Common myeloid progenitor, CD34-positive (primary cell): ENCODE data around the gene COMMD4. TPM values are rescaled to one million over a fixed set of nuclear protein-coding genes. Genes with fewer than 3 reads are reported as not detected.
A peak's percentile ranks its signal among the peaks of the same experiment; 100 is the strongest.
"Not testable (repeated sequence)": the region's sequence is repeated elsewhere in the genome, so short reads cannot be mapped to it uniquely, and the experiment has no call there.

Source experiments
- CTCF ChIA-PET: fragments of 350-600 bp; sonication (Branson Sonifier 250); formaldehyde crosslinking; loops from one replicate; lab custom pipeline; 2021; ENCODE audit warnings: antibody characterized with exemption; lab: Charles Lee
- POLR2A ChIA-PET: fragments of 350-600 bp; sonication (Branson Sonifier 250); formaldehyde crosslinking; loops from one replicate; lab custom pipeline; 2021; ENCODE audit warnings: antibody characterized with exemption; lab: Charles Lee
- DNase-seq, 3 donors: peaks; one replicate each; pipeline versions ENCODE4 v3.0.0 to v3.0.0-alpha.2; 2013
- H3K27ac ChIP-seq, 2 experiments: 1 replicate in 1 of 2; 2 replicates in 1 of 2; pipeline ENCODE4 v1.7.0; 2013; ENCODE audit warnings: inconsistent platforms in 2 of 2, low read length in 2 of 2, mild to moderate bottlenecking in 2 of 2, low read depth in 1 of 2, moderate library complexity in 1 of 2; ENCODE audit not compliant: severe bottlenecking in 2 of 2, insufficient read depth in 1 of 2, poor library complexity in 1 of 2
- H3K27me3 ChIP-seq, 5 experiments: replicated peaks in 2 of 5; 1 replicate in 3 of 5; 2 replicates in 2 of 5; pipeline versions ENCODE4 v1.6.1 to v1.7.0; 2013; ENCODE audit warnings: low read length in 4 of 5, mild to moderate bottlenecking in 2 of 5, moderate library complexity in 2 of 5, inconsistent platforms in 1 of 5; ENCODE audit not compliant: insufficient read depth in 5 of 5, control insufficient read depth in 4 of 5
- H3K36me3 ChIP-seq, 4 experiments: 1 replicate in 2 of 4; 2 replicates in 2 of 4; pipeline versions ENCODE4 v1.6.1 to v1.7.0; 2013; ENCODE audit warnings: low read length in 3 of 4, control low read depth in 1 of 4, mild to moderate bottlenecking in 1 of 4; ENCODE audit not compliant: control insufficient read depth in 4 of 4, insufficient read depth in 4 of 4
- H3K4me1 ChIP-seq, 4 experiments: 1 replicate in 3 of 4; 2 replicates in 1 of 4; pipeline versions ENCODE4 v1.6.1 to v1.7.1; 2013; ENCODE audit warnings: low read length in 3 of 4, mild to moderate bottlenecking in 3 of 4, control low read depth in 1 of 4, inconsistent platforms in 1 of 4, moderate library complexity in 1 of 4; ENCODE audit not compliant: control insufficient read depth in 4 of 4, insufficient read depth in 4 of 4; ENCODE audit errors: control extremely low read depth in 1 of 4
- H3K4me3 ChIP-seq, 7 experiments: 1 replicate in 4 of 7; 2 replicates in 3 of 7; pipeline versions ENCODE4 v1.5.1 to v1.7.0; 2013; ENCODE audit warnings: mild to moderate bottlenecking in 7 of 7, low read length in 6 of 7, moderate library complexity in 6 of 7, inconsistent platforms in 2 of 7, low read depth in 2 of 7, control low read depth in 1 of 7; ENCODE audit not compliant: insufficient read depth in 4 of 7, control insufficient read depth in 1 of 7; ENCODE audit errors: extremely low read depth in 1 of 7
- H3K9me3 ChIP-seq, 5 experiments: 1 replicate in 4 of 5; 2 replicates in 1 of 5; pipeline versions ENCODE4 v1.6.1 to v1.7.1; 2013; ENCODE audit warnings: low read length in 4 of 5, mild to moderate bottlenecking in 2 of 5, inconsistent platforms in 1 of 5, low read depth in 1 of 5, moderate library complexity in 1 of 5; ENCODE audit not compliant: control insufficient read depth in 4 of 5, insufficient read depth in 2 of 5; ENCODE audit errors: control extremely low read depth in 1 of 5
- WGBS: methylation state at CpG from one replicate; pipeline ENCODE4 v1.1.5; 2013; ENCODE audit not compliant: insufficient coverage; 5-methylcytosine and 5-hydroxymethylcytosine counted together
- polyA plus RNA-seq: library from polyadenylated mRNA; unstranded; fragments of 120-200 nt; gene quantifications from one replicate; pipeline ENCODE4 v1.2.1, GENCODE V29; 2013

The COMMD4 gene
- 47.0 TPM for polyA plus RNA-seq

DNA sequence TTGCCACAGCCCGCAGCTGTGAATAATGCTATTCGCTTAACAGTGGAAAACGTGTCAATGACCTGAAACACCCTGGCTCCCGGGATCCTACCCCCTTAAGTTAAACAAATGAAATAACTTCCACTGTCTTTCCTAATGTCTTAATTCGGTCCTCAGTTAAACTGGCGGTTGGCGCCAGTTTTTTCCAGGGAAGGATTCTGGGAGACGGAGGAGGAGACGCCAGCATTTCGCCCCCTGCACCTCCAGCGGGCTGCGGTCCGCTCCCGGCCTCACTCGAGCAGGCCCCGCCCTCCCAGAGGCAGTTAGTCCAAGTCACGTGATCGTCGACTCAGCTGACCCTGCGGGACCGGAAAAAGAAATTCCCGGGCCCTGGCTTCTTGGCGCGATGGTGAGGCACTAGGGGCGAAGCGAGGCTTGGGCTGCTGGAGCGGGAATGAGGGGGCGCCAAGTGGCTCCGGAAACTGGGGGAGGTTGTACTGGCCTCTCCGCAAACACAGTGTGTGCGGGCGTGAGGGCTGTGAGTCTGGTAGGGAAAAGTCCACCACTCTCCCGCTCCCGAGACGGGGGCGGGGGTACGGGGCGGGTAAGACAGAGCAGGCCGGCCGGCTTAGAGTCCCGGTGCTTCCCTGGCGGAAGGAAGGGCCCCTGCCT, at the start of gene COMMD4:
Gene COMMD4, plus strand, starts transcription at position 359 of the 651 bp plus-strand sequence. Its CDS starts 27 bp downstream, at position 386.
- POLR2A ChIA-PET = interaction anchor here (0.7 kb wide), 1 partner anchor 32 kb away, joined by 3 read pairs; no protein-coding TSS in a partner anchor
- H3K4me3 ChIP-seq = peak within 1 kb of the TSS; percentile 72 to 89 (median 80)
- CTCF ChIA-PET = interaction anchor here (1.0 kb wide), 2 partner anchors 32 to 134 kb away, joined by 3 read pairs; partner anchors contain the start of gene C15orf39
- H3K4me1 ChIP-seq = peaks cover 4 to 18% (median 14%) of the 10 kb centered on the region in 4 experiments
- H3K27ac ChIP-seq = peak within 1 kb of the TSS in 1 of 2 experiments; percentile 66
- 0% methylated on average over 26 of the region's 42 CpGs for WGBS
- DNase-seq = peak; percentile 64 to 70 (median 70)
- H3K9me3 ChIP-seq = no peaks in the 10 kb centered on the region
- no peaks in the 10 kb centered on the region for H3K27me3 ChIP-seq
- H3K36me3 ChIP-seq = peaks cover 0 to 14% (median 6%) of the 10 kb centered on the region in 4 experiments

DNA sequence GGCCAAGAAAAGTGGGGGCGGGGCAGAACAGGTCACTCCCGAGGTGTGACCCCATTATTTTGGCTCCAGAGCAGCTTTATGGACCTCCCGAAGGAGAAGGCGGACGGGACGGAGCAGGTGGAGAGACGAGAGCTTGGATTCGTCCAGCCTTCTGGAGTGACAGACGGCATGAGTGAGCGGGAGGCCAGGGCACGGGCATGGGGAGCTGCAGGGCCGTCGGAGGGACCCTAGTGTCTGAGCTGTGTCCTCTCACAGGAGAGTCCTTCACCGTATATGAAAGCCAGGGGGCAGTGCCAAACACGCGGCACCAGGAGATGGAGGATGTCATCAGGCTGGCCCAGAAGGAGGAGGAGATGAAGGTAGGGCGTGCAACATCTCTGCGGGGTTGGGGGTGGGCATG, 42.2 kb upstream of the COMMD4 start:
- DNase-seq, H3K4me1 ChIP-seq, H3K27ac ChIP-seq, H3K9me3 ChIP-seq, CTCF ChIA-PET, POLR2A ChIA-PET, H3K4me3 ChIP-seq, H3K27me3 ChIP-seq, H3K36me3 ChIP-seq: not testable (repeated sequence)
- WGBS = no CpG with 5 or more reads among the region's 18 CpGs

DNA sequence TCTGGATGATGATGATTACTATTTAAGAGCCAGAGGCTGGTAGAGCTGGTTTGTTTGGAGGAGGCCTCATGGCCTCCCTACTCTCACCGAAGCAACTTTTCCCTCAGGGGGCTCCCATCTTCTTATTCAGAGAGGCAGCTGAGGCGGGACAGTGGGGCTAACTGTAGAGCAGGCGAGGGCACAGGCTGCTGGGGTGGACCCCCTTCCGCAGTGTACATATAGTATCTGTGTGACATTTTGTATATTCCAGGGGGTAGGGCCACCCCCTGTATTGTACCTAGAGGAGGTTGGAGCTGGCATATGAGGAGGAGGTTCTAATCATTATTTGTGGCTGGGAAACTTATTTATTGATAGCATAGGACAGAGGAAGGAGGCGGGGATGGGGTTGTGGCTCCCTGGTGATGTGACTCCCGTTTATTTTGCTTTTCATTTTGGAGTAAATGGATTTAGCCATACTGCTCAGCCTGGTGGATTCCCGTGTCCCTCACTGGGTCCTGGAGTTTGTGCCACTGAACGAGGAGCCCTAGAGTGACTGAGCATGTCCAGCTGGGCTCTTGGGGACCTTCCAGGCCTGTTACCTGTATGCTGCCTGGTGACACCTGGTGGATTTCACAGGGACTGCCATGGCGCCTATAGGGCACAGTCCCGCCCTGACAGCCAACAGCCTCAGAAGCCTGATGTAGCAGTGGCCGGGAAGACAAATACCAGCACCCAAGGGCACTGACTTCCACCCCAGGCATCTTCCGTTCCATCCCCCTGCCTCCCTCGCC, 37.1 kb upstream of the COMMD4 start:
- DNase-seq, H3K9me3 ChIP-seq, POLR2A ChIA-PET, H3K4me1 ChIP-seq, H3K36me3 ChIP-seq, H3K4me3 ChIP-seq, H3K27ac ChIP-seq, H3K27me3 ChIP-seq: not testable (repeated sequence)
- no CpG with 5 or more reads among the region's 13 CpGs for WGBS
- CTCF ChIA-PET = interaction anchor here (0.6 kb wide), 3 partner anchors 28 to 273 kb away, joined by 3 to 4 read pairs (median 3); no protein-coding TSS in a partner anchor

DNA sequence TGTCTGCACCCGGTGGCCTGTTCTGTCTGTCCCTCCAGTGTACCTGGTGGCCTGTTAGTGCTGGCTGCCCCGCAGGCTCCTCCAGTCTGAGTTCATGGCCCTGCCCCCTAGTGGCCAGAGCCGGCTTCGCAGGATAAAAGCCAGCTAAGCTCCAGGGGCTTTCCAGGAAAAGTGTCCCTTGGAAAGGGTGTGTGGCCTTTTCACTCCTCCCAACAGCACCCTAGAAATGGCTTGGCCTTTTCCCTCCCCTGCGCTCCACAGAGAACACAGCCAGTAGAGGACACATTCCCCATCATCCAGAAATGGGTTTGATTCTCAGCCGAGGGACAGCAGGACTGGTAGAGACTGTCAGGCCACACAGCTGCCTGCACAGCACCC, 36.6 kb upstream of the COMMD4 start:
- CTCF ChIA-PET, H3K4me3 ChIP-seq, H3K36me3 ChIP-seq, H3K27ac ChIP-seq, H3K9me3 ChIP-seq, POLR2A ChIA-PET, H3K4me1 ChIP-seq, H3K27me3 ChIP-seq, DNase-seq: not testable (repeated sequence)
- WGBS = no CpG with 5 or more reads among the region's 6 CpGs

DNA sequence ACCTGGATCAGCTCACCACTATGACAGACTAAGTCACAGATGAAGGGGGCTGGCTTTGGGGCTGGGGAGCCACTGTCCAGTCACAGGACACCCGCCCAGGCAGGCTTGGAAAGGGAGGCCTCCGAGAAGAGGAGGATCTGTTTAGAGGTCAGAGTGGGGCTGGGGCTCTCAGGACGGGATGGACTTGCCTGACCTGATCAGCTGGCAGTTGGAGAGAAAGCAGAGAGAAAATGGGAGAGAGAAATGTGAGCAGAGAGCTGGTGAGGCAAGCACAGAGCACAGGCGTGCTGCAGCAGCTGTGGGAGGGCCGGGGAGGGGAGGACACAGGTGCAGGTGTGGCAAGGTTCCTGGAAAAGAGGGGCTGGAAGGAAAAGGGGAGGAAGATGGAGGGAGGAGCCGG, 35.8 kb upstream of the COMMD4 start:
- POLR2A ChIA-PET, H3K36me3 ChIP-seq, H3K4me3 ChIP-seq, H3K27me3 ChIP-seq, CTCF ChIA-PET, H3K4me1 ChIP-seq, H3K27ac ChIP-seq, DNase-seq, H3K9me3 ChIP-seq: not testable (repeated sequence)
- WGBS = 72% methylated on average over 5 of the region's 6 CpGs

DNA sequence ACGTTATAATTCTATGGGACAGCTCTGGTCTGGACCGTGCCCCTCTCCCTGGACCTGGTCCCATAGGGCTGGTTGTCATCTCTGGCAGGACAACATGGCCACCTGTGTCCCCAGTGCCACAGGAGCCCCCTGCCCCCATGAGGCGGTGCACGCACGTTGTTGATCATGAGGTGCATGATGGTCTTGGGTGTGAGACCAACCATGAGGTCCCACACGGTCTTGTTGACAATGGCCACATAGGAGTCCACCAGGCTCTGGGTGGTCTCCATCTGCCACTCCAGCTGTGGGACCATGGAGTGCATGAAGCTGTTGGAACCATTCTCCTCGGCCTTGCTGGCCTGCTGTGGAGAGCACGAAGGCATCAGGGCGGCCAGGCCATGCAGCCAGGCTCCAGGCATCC, 33.5 kb upstream of the COMMD4 start:
- Histone ChIP-seq H3K4me1 (no peaks in the 10 kb centered on the region), H3K4me3 (no peak overlapping the region), H3K27me3 (no peaks in the 10 kb centered on the region), H3K9me3 (no peaks in the 10 kb centered on the region), H3K27ac (no peak overlapping the region), H3K36me3 (no peaks in the 10 kb centered on the region)
- ChIA-PET POLR2A (no interaction called here), CTCF (no interaction called here)
- no peak for DNase-seq
- 98% methylated on average over 8 of the region's 9 CpGs for WGBS

DNA sequence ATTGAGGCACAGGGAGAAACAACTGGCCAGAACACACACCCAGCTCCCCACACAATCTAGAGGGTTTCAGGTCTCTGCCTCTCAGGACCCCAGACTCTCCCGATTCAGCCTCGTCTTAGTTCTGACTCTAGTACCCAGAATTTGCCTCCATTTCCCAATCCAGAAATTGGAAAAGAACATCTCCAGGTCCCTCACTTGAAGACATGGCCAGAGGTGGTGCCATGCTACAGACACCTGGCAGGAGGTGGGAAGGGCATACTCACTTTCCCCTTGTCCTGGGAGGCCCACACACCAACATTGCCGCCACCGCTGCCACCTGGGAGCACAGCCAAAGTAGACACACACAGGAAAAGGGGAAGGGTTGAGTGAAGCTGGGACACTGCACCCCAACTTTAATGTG, 33.1 kb upstream of the COMMD4 start:
- H3K27ac ChIP-seq, H3K4me1 ChIP-seq, H3K4me3 ChIP-seq, POLR2A ChIA-PET, H3K27me3 ChIP-seq, DNase-seq, H3K9me3 ChIP-seq, CTCF ChIA-PET, H3K36me3 ChIP-seq: not testable (repeated sequence)
- WGBS = 94% methylated on average over 2 of the region's 4 CpGs
